Measurements from ENCODE around the gene PRKRA.

- TF ChIP-seq CTCF (IDR thresholded peaks at IDR 0.05) (no peak), POLR2A (IDR thresholded peaks at IDR 0.05) (no peak)
These were observed 6.5 kb upstream of the PRKRA start for GRCh38 chr2:178457390-178457886.
